SJCRH30 (cell line): ENCODE results near the gene HSPA6. TPM values are rescaled to one million over a fixed set of nuclear protein-coding genes. Genes with fewer than 3 reads are reported as not detected.
"Not testable (repeated sequence)": the region's sequence is repeated elsewhere in the genome, so short reads cannot be mapped to it uniquely, and the experiment has no call there.

Experiments used
- DNase-seq, 2 experiments: peaks; one replicate each; pipeline ENCODE4 v3.0.0-alpha.2; 2015 to 2020
- H3K27ac ChIP-seq: fragments of 250-450 bp; sonication (Bioruptor Pico); 2 replicates; pipeline ENCODE4 v1.5.1; 2020; ENCODE audit warnings: mild to moderate bottlenecking, moderate library complexity
- H3K27me3 ChIP-seq: fragments of 250-450 bp; sonication (Bioruptor Pico); 2 replicates; pipeline ENCODE4 v1.5.1; 2020; ENCODE audit warnings: mild to moderate bottlenecking, moderate library complexity
- H3K36me3 ChIP-seq: fragments of 250-450 bp; sonication (Bioruptor Pico); 2 replicates; pipeline ENCODE4 v1.5.1; 2020; ENCODE audit warnings: mild to moderate bottlenecking, moderate library complexity
- H3K4me1 ChIP-seq: fragments of 250-450 bp; sonication (Bioruptor Pico); 2 replicates; pipeline ENCODE4 v1.5.1; 2020; ENCODE audit warnings: mild to moderate bottlenecking, moderate library complexity
- H3K4me3 ChIP-seq: fragments of 250-450 bp; sonication (Bioruptor Pico); 2 replicates; pipeline ENCODE4 v1.5.1; 2020; ENCODE audit warnings: mild to moderate bottlenecking, moderate library complexity
- H3K9me3 ChIP-seq: fragments of 250-450 bp; sonication (Bioruptor Pico); replicated peaks from 2 replicates; pipeline ENCODE4 v1.5.1; 2020; ENCODE audit warnings: mild to moderate bottlenecking, moderate library complexity
- total RNA-seq: library from RNA; depleted of rRNA; stranded (reverse); fragments of >200 nt; shearing (Covaris generic); gene quantifications from 2 replicates; pipeline ENCODE4 v1.2.3, GENCODE V29; 2014

The HSPA6 gene
- total RNA-seq, 1 experiment from 2014 or later, result 0.18 TPM

DNA sequence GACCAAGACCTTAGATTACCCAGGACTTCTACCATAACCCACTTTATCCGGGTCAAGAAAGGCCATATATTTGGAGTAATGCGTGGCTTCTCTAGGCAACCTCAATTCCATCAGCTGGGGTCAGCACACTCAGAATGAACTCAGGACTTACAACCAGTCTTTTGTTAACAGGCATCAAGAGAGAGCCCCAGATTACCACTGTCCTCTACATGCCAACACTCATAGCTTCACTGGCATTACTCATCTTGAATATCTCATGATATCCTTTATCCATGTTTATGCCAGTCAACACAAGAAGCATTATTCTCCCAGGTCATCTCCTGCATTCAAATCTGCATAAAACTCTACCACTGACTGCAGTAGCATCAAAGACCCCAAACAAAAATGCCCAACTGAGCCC, 25.7 kb upstream of the HSPA6 start:
- Histone ChIP-seq H3K36me3 (no peaks in the 10 kb centered on the region), H3K27ac (no peak overlapping the region), H3K4me3 (no peak overlapping the region), H3K27me3 (no peaks in the 10 kb centered on the region; the same call in 1 of the 2 replicates), H3K9me3 (no peaks in the 10 kb centered on the region), H3K4me1 (no peaks in the 10 kb centered on the region)
- no peak for DNase-seq

DNA sequence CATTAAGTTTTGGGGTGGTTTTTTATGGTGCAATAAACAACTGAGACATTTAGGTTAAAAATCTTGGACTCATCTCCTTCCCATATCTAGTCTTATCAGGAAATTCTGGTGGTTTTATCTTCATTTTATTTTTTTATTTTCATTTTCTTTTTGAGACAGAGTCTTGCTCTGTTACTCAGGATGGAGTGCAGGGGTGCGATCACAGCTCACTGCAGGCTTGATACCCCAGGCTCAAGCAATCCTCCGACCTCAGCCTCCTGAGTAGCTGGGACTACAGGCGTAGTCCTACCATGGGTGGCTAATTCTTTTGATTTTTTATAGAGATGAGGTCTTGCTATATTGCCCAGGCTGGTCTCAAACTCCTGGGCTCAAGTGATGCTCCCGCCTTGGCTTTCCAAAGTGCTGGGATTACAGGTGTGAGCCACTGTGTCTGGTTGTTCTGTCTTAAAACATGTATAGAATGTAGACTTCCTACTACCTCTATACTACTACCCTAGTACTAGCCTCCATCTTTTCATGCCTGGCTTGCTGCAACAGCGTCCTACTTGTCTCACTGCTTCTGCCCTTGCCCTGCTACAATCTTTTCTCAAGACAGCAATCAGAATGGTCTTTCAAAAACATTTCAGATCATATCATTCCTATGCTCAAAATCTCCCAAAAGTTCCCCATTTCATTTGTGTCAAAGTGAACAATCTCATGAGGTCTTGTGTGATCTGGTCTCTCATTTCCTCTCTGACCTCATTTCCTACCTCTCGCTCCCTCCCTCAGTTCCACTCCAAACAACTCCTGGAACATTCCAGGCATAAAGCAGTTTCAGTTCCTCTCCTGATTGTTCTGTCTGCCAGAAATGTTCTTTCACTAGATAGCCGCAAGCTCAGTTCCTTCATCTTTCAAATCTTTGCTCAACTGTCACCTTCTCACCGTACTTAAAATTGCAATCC, 25.0 kb upstream of the HSPA6 start:
- no peaks in the 10 kb centered on the region for H3K9me3 ChIP-seq
- H3K4me3 ChIP-seq, result no peak overlapping the region
- no peaks in the 10 kb centered on the region for H3K4me1 ChIP-seq
- no peaks in the 10 kb centered on the region; the same call in 1 of the 2 replicates for H3K27me3 ChIP-seq
- H3K27ac ChIP-seq, result no peak overlapping the region
- no peaks in the 10 kb centered on the region for H3K36me3 ChIP-seq
- no peak for DNase-seq

DNA sequence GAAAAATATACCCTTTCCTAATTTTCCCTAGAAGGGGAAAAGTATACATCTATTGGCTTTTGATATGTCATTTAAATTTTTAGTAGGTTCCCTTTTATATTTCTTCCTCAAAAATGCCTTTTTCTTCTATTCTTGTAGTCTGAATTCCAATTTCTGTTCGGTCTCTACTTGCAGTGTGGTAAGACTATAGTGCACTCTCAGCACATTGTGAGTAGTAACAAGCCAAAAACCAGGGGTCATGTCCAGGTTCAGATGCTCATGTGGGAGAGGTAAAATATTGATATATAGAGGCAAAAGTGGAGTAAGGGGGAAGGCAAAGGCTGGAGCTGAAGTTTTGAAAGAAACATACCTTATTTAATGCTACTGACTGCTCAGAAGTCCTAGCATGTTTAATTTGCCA, 23.1 kb upstream of the HSPA6 start:
- no peaks in the 10 kb centered on the region for H3K27me3 ChIP-seq

DNA sequence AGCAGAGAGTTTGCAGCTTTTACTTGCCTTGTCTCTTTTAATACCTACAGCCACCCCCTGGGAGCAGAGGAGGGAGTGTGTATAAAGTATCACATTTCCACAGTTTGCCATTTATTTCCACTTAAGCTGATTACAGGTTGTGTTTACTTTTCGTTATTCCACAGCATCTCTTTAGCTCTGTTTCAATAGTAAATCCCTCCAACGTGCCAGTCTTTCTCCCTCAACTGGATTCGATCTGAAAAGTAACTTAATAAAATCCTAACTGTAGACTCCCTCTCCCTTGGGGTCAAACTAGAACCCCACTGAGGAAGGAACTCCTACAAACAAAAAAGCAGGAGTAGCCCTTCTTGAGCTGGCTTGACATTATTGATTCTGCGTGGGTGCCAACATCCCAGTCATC, 22.2 kb upstream of the HSPA6 start:
- no peaks in the 10 kb centered on the region for H3K4me1 ChIP-seq
- DNase-seq, result no peak
- no peaks in the 10 kb centered on the region for H3K9me3 ChIP-seq
- no peak overlapping the region for H3K27ac ChIP-seq
- no peak overlapping the region for H3K4me3 ChIP-seq
- no peaks in the 10 kb centered on the region for H3K36me3 ChIP-seq
- no peaks in the 10 kb centered on the region for H3K27me3 ChIP-seq

More for the DNA sequence above, 23.1 kb upstream of the HSPA6 start:
- DNase-seq, result no peak
- Histone ChIP-seq H3K27ac (no peak overlapping the region), H3K4me1 (no peaks in the 10 kb centered on the region), H3K9me3 (no peaks in the 10 kb centered on the region), H3K36me3 (no peaks in the 10 kb centered on the region), H3K4me3 (no peak overlapping the region)

DNA sequence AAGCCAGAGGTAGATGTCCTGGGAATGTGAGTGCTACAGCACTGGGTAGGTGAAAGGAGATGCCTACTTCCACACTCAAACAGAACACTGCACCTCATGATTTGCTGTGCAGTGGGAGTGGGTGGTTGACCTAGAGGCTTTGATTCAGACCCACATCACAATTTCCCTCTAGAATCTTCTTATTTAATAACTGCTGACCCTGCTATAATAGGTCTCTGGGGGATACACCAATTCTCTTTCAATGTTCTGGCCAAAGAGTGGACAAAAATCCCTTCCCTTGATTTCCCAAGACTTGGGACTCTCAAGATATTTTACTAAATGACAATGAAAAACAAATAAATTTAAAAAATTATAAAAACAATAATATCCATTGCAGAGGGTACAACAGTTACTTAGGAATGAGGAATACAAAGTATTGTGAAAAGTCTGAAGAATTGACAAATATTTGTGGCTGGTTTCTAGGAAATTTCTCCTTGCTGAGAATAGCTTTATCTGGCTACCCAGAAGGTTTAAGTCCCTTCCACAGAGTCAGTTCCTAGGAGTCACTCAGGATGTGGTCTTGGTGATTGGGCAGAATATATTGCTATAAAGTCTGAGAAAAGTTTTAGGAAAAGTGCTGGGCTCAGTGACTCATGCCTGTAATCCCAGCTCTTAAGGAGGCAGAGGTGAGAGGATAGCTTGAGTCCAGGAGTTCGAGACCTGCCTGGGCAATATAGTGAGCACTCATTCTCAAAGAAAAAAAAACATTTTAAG, 21.5 kb upstream of the HSPA6 start:
- H3K4me3 ChIP-seq, result no peak overlapping the region
- H3K9me3 ChIP-seq, result no peaks in the 10 kb centered on the region
- no peaks in the 10 kb centered on the region for H3K36me3 ChIP-seq
- H3K27ac ChIP-seq, result no peak overlapping the region
- no peaks in the 10 kb centered on the region for H3K4me1 ChIP-seq
- H3K27me3 ChIP-seq, result no peaks in the 10 kb centered on the region
- no peak for DNase-seq

DNA sequence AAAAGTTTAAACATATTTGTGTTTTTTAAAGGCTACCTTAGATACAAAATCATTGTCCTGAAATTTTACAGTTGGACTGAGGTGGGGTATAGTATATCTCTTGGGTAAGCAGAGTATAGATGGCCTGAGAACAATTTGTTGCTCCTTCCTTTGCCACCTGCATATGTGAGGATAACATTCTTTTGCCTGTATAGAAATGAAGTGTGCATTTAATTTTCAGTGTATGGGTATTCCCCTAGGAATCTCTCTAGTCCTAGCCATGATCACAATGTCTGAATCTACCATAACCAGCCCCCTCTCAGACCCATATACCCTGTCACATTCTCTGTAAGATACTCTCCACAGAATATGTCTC, 21.0 kb upstream of the HSPA6 start:
- DNase-seq, result no peak
- no peak overlapping the region for H3K27ac ChIP-seq
- H3K9me3 ChIP-seq, result no peaks in the 10 kb centered on the region
- H3K4me3 ChIP-seq, result no peak overlapping the region
- H3K27me3 ChIP-seq, result no peaks in the 10 kb centered on the region
- no peaks in the 10 kb centered on the region for H3K4me1 ChIP-seq
- no peaks in the 10 kb centered on the region for H3K36me3 ChIP-seq

DNA sequence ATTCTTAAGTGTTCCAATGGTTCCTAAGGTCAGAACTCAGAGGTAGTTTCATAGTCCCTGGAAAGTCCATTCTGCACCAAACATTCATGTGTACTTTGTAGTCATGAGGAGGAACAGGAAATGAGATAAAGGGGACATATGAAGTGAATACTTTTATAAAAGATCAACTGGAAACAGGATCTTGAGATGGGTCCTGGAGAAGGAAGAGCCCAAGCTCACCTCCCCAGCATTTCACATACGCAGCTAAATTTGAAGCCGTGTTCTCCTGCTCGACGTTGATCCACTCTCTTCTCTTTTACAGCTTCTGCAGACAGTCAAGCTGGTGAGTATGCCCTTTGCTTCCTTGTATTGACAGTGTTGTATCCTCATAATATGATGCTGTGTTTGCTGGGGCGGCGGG, 18.7 kb upstream of the HSPA6 start:
- DNase-seq, result no peak
- H3K36me3 ChIP-seq, result no peaks in the 10 kb centered on the region

DNA sequence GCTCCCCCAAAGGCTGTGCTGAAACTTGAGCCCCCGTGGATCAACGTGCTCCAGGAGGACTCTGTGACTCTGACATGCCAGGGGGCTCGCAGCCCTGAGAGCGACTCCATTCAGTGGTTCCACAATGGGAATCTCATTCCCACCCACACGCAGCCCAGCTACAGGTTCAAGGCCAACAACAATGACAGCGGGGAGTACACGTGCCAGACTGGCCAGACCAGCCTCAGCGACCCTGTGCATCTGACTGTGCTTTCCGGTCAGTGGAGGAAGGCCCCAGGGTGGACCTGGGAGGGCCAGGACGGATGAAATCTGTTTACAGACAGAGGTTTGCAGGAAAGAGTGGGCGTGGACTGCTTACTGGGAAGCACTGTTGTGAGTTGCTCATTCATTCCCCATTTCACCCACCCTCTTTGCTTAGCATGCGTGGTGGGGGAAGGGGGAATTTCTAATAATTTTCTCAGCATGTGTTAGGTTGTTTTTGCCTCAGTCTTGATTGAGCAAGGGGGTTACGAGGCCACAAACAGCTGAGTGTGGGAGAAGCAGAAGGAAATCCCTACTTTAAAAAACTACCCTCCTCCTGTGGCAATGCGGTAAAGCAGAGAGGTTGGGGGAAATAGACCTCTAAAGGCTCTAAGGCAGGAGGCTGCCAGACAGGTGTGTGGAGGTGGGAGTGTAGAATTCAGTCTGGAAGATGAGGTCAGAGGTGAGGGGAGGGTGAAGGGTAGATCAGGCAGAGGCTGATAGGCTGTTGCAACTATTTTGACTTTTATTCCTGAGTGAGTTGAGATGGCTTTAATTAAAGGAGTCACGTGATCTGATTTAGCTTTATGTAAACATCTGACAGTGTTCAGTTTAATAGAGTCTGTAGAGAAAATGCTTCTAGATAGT, 17.8 kb upstream of the HSPA6 start:
- no peak overlapping the region for H3K27ac ChIP-seq
- H3K36me3 ChIP-seq, result no peaks in the 10 kb centered on the region
- no peaks in the 10 kb centered on the region for H3K27me3 ChIP-seq
- no peak for DNase-seq
- no peaks in the 10 kb centered on the region for H3K9me3 ChIP-seq
- H3K4me3 ChIP-seq, result no peak overlapping the region
- no peaks in the 10 kb centered on the region for H3K4me1 ChIP-seq

More for the DNA sequence above, 18.7 kb upstream of the HSPA6 start:
- H3K9me3 ChIP-seq, result no peaks in the 10 kb centered on the region
- no peak overlapping the region for H3K4me3 ChIP-seq
- H3K27ac ChIP-seq, result no peak overlapping the region
- H3K4me1 ChIP-seq, result no peaks in the 10 kb centered on the region
- no peaks in the 10 kb centered on the region for H3K27me3 ChIP-seq

DNA sequence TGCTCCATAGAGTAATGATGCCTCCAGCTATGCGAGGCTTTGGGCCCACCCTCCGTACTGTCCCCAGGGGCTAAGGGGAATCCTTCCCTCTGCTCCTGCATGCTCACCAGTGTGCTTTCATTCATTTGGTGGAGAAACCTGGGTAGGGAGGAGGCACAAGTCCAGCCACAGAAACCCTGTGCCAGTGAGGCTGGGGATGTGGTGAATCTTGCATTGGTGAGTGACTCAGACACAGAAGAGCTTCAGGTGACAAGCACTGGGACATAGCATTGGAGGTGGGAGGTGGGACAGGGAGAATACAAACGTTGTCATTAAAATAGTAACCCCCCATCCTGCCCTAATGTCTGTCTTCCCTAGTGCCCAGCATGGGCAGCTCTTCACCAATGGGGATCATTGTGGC, 13.9 kb upstream of the HSPA6 start:
- no peak overlapping the region for H3K27ac ChIP-seq

DNA sequence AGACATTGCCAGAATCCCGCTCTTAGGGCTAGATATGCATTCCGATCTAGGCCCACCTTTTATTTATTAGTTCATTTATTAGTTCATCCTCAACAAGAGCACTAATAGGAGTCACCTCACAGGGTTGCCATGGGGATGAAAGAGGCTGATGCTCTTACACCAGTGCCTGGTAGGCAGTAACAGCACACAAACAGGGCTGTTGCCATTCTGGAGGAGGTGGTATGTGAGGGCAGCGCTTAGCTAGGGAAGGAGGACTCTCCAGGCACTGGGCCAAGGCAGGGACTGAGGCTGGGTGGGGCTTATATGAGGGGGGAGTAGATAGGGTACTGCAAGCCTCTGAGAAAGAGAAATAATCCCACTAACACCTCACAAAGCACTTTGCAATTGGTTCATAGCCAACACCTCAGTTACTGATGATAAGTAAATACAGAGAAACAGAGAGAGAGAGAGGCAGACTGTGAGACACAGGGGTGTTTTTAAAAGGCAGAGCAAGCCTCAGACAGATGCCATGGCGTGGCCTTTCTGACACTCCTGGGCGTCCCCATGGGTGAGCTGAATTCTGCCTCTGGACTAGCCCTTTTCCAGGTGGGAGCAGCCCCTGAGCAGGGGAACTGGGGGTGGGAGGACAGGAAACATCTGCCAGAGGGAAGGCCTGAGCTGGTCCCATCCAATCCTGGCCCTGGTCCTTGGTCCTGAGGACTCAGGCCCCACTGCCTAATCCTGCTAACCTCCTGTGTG, 13.2 kb upstream of the HSPA6 start:
- no peaks in the 10 kb centered on the region for H3K27me3 ChIP-seq
- H3K4me3 ChIP-seq, result no peak overlapping the region
- no peaks in the 10 kb centered on the region for H3K36me3 ChIP-seq
- no peak for DNase-seq
- no peak overlapping the region for H3K27ac ChIP-seq
- H3K9me3 ChIP-seq, result no peaks in the 10 kb centered on the region
- H3K4me1 ChIP-seq, result no peaks in the 10 kb centered on the region

More for the DNA sequence above, 13.9 kb upstream of the HSPA6 start:
- DNase-seq, result no peak
- H3K9me3 ChIP-seq, result no peaks in the 10 kb centered on the region
- H3K27me3 ChIP-seq, result no peaks in the 10 kb centered on the region
- no peak overlapping the region for H3K4me3 ChIP-seq
- H3K4me1 ChIP-seq, result no peaks in the 10 kb centered on the region
- H3K36me3 ChIP-seq, result no peaks in the 10 kb centered on the region

DNA sequence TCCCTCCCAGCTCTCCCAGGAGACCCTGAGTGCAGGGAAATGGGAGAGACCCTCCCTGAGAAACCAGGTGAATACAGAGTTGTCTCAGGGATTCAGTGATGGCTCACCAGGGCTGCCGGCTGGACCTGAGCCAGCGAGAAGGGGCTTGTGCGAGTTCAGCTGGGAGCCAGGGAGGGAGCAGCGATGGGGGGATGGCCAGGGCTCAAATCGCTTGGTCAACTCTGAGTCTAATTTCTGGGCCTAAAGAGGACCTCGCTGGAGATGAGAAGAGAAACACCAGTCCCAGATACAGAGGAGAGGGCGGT, 12.6 kb upstream of the HSPA6 start:
- Histone ChIP-seq H3K9me3 (no peaks in the 10 kb centered on the region), H3K4me1 (no peaks in the 10 kb centered on the region), H3K27ac (no peak overlapping the region), H3K36me3 (no peaks in the 10 kb centered on the region), H3K4me3 (no peak overlapping the region), H3K27me3 (no peaks in the 10 kb centered on the region)
- DNase-seq, result no peak

DNA sequence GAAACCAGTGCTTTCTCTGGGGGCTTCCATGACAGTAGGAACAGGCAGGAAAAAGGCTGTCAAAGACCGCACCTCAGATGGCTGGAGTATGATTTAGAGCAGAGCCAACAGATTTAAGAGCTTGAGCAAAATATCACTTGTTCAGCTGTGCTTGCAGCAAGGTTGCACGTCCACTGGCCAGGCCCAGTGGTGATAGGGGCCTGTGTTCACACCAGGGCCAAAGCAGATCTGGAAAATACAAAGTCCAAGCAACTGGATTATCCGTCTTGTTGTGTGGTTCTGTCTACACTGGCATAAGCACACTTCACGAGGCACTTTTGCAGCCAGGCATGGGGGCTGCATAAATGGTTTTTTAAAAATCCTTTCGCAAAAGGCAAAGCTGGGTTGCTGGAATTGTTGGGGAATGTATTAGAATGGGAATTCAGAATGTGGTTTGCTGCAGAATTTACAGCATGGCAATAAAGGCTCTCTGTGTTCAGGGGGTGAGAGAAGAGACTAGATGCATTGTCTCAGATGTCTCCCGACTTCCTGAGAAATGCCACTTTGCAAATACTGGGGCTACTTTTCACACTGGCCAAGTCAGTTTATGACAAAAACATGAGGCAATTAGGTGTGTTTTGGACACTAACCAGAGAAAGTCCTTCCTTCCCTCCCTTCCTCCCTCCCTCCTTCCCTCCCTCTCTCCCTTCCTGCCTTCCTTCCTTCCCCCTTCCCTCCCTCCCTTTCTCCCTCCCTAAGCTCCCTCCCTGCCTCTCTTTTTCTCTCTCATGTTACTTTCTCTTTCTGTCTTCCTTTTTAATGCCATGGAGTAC, 11.5 kb upstream of the HSPA6 start:
- H3K9me3 ChIP-seq, H3K27me3 ChIP-seq, H3K27ac ChIP-seq, H3K36me3 ChIP-seq, DNase-seq, H3K4me3 ChIP-seq, H3K4me1 ChIP-seq: not testable (repeated sequence)

DNA sequence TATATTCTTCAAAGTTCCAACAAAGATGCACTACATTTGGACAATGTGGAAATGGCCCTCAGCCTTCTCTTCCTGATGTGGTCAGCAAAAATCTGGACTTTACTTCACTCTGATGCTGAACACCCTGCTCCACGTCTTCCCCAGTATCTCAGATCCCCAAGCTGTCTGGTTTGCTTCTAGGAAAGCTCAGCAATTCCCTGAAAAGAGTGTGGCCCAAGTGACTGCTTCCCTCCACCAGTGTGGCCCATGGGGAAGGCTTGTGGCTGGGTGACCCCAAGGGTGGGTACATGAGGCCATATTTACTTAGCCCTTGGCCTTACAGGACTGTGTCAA, 10.9 kb upstream of the HSPA6 start:
- H3K9me3 ChIP-seq, H3K4me1 ChIP-seq, H3K27me3 ChIP-seq, H3K27ac ChIP-seq, DNase-seq, H3K36me3 ChIP-seq, H3K4me3 ChIP-seq: not testable (repeated sequence)

DNA sequence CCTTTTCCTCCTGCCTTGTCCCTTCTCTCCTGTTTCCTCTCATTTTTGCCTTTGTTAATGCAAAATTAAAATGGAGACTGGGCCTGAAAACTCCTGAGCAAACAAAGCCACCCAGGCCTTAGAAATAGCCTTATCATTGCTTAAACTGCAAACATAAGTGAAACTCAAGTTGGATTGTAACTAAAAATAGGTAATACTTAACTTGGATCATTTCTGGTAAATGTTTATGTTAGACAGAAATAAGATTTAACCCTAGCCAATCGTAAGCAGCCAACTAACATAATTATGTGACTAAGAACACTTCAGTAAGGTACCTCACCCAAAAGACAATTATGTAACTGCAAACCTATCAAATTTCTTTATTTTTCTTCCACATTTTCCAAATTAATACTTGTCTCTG, 10.4 kb upstream of the HSPA6 start:
- H3K9me3 ChIP-seq, H3K4me3 ChIP-seq, H3K27me3 ChIP-seq, DNase-seq, H3K36me3 ChIP-seq, H3K27ac ChIP-seq, H3K4me1 ChIP-seq: not testable (repeated sequence)
